ENCODE data around the gene VPS33B. TPM values are rescaled to one million over a fixed set of nuclear protein-coding genes. Genes with fewer than 3 reads are reported as not detected.

The VPS33B gene
- total RNA-seq, 1 experiment from 2014 or later = 16.3 TPM

- DNase-seq = peak; percentile 99
- no peak within 1 kb of the TSS for H2BK120ac ChIP-seq (ENCODE audit: low read depth, low read length, poor library complexity, severe bottlenecking)
- peaks cover 3% of the 10 kb centered on the region for H3K79me1 ChIP-seq (ENCODE audit: insufficient read depth, low read depth, low read length, poor library complexity, severe bottlenecking)
- H3K18ac ChIP-seq (ENCODE audit: insufficient read length, low read depth, low read length) = peak within 1 kb of the TSS; percentile 87
- peak within 1 kb of the TSS; percentile 94 for H3K27ac ChIP-seq (ENCODE audit: insufficient read length, low read depth, low read length)
- peaks cover 28% of the 10 kb centered on the region; the same call in 1 of the 2 replicates for H3K79me2 ChIP-seq (ENCODE audit: insufficient read depth, low read length)
- no peak within 1 kb of the TSS for H4K91ac ChIP-seq (ENCODE audit: insufficient read length, low read depth, low read length)
- H3K9me3 ChIP-seq (ENCODE audit: control insufficient read depth, low read depth, low read length) = no peaks in the 10 kb centered on the region
- H3K23me2 ChIP-seq (ENCODE audit: insufficient read length, low read depth, low read length, poor library complexity, severe bottlenecking) = peaks cover 3% of the 10 kb centered on the region
- H3K9ac ChIP-seq (ENCODE audit: extremely low read depth, insufficient read length, low read length) = peak within 1 kb of the TSS; percentile 94
- no peak within 1 kb of the TSS for H3K56ac ChIP-seq (ENCODE audit: insufficient read length, low read depth, low read length)
- no peak within 1 kb of the TSS for H2BK20ac ChIP-seq (ENCODE audit: low read depth, low read length, poor library complexity, severe bottlenecking)
- H3K23ac ChIP-seq (ENCODE audit: insufficient read length, low read depth, low read length) = no peak within 1 kb of the TSS
- H2AK5ac ChIP-seq (ENCODE audit: insufficient read length, low read length) = no peak within 1 kb of the TSS
- no peaks in the 10 kb centered on the region for H3K4me1 ChIP-seq (ENCODE audit: insufficient read depth, low read length)
- peak within 1 kb of the TSS; percentile 98 to 100 (median 100) for H3K27ac Mint-ChIP-seq
- no peak within 1 kb of the TSS for H4K8ac ChIP-seq (replicated peaks; ENCODE audit: insufficient read length, low read depth, low read length)
- H3K4me1 Mint-ChIP-seq = peaks cover 16 to 26% of the 10 kb centered on the region in 2 experiments
- WGBS (ENCODE audit: extremely low coverage, insufficient read length, low lambda C conversion rate) = no CpG with 5 or more reads among the region's 75 CpGs
- H2BK5ac ChIP-seq (ENCODE audit: insufficient read length, low read length) = no peak within 1 kb of the TSS
- no peak within 1 kb of the TSS for H2AFZ ChIP-seq (ENCODE audit: low read length)
- H3T11ph ChIP-seq (ENCODE audit: low read length) = no peak within 1 kb of the TSS
- no peak within 1 kb of the TSS; the same call in 1 of the 2 replicates for H3K4ac ChIP-seq (ENCODE audit: low read depth, low read length)
- H3K36me3 Mint-ChIP-seq (ENCODE audit: insufficient read depth in 1 of 3, low read depth in 3 of 3) = peaks cover 10 to 31% (median 30%) of the 10 kb centered on the region in 3 experiments; a peak in 6 of 7 replicates
- H2BK12ac ChIP-seq (ENCODE audit: insufficient read length, low read depth, low read length) = no peak within 1 kb of the TSS
- no peaks in the 10 kb centered on the region for H3K27me3 ChIP-seq (ENCODE audit: insufficient read depth, low read length)
- peak within 1 kb of the TSS; percentile 99 to 100 for H3K4me3 Mint-ChIP-seq
- TF ChIP-seq CTCF (conservative IDR thresholded peaks at IDR 0.05) = no peak
- H3K14ac ChIP-seq (ENCODE audit: insufficient read depth, low read length) = peak within 1 kb of the TSS; percentile 92
- H3K9me3 Mint-ChIP-seq = peaks cover 0 to 2% of the 10 kb centered on the region in 2 experiments; a peak in 2 of 5 replicates
- H4K5ac ChIP-seq (ENCODE audit: insufficient read length, low read depth, low read length) = no peak within 1 kb of the TSS
- H3K27me3 Mint-ChIP-seq (ENCODE audit: low read depth) = peaks cover 3% of the 10 kb centered on the region; the same call in 1 of the 2 replicates
- H2BK15ac ChIP-seq (ENCODE audit: low read depth, low read length) = no peak within 1 kb of the TSS
- H4K20me1 ChIP-seq (ENCODE audit: control insufficient read depth, insufficient read depth, insufficient read length) = no peaks in the 10 kb centered on the region
- peak within 1 kb of the TSS; percentile 88 for H3K4me2 ChIP-seq (ENCODE audit: insufficient read depth, insufficient read length, low read length)
These were observed 27.7 kb downstream of the VPS33B start, which contains the start of gene PRC1 for GRCh38 chr15:90994417-90995311. TSS of gene PRC1 (minus strand) at chr15:90994535. CDS start at chr15:90994417, 118 bp downstream.

Data from H9 (cell line).